Transverse colon (tissue), 3 donors: ENCODE measurements around the gene BRIP1.

ENCODE experiments used
- POLR2A ChIP-seq: fragments of 450-650 bp; IDR thresholded peaks from one replicate; pipeline ENCODE4 v1.6.1; 2016; ENCODE audit warnings: antibody characterized with exemption, mild to moderate bottlenecking, moderate library complexity
- TF ChIP-seq, protein P1 (sequence below), 5 experiments: fragments of 200-600 bp in 3 of 5; fragments of 450-650 bp in 2 of 5; sonication (generic) in 3 of 5; IDR thresholded peaks; 1 replicate in 2 of 5; 2 replicates in 3 of 5; pipeline ENCODE4 v1.5.1; 2016 to 2017; ENCODE audit warnings: antibody characterized with exemption in 5 of 5, inconsistent platforms in 3 of 5, mild to moderate bottlenecking in 2 of 5, moderate library complexity in 1 of 5

DNA sequence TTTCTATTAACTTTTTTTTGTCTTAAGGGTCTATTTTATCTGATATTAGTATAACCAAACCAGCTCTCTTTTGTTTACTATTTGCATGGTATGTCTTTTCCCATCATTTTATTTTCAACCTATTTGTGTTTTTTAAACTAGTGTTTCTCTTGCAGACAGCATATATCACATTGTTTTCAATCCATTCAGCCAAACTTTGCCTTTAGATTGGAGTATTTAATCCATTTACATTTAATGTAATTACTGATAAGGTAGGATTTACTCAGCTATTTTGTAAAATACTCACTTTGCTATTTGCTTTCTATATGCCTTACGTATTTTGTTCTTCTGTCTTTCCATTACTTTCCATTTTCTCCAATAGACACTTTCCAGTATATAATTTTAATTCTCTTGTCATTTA, 164.3 kb downstream of the BRIP1 start:
- TF ChIP-seq, protein P1, sequence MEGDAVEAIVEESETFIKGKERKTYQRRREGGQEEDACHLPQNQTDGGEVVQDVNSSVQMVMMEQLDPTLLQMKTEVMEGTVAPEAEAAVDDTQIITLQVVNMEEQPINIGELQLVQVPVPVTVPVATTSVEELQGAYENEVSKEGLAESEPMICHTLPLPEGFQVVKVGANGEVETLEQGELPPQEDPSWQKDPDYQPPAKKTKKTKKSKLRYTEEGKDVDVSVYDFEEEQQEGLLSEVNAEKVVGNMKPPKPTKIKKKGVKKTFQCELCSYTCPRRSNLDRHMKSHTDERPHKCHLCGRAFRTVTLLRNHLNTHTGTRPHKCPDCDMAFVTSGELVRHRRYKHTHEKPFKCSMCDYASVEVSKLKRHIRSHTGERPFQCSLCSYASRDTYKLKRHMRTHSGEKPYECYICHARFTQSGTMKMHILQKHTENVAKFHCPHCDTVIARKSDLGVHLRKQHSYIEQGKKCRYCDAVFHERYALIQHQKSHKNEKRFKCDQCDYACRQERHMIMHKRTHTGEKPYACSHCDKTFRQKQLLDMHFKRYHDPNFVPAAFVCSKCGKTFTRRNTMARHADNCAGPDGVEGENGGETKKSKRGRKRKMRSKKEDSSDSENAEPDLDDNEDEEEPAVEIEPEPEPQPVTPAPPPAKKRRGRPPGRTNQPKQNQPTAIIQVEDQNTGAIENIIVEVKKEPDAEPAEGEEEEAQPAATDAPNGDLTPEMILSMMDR (IDR thresholded peaks at IDR 0.05): no peak
- no peak for TF ChIP-seq POLR2A
